ENCODE data around the gene IRF9.
"Not testable (repeated sequence)": the region's sequence is repeated elsewhere in the genome, so short reads cannot be mapped to it uniquely, and the experiment has no call there.

Gene IRF9

GRCh38 chr14:24196071-24197055 is 35.3 kb downstream of the IRF9 start:
- no peak for DNase-seq

- no peak for DNase-seq
These were observed 36.0 kb downstream of the IRF9 start for GRCh38 chr14:24197056-24197450.

GRCh38 chr14:24198814-24199524 is 37.9 kb downstream of the IRF9 start:
- DNase-seq, result no peak

GRCh38 chr14:24202538-24202937 is 41.5 kb downstream of the IRF9 start:
- not testable (repeated sequence) for DNase-seq

- not testable (repeated sequence) for DNase-seq
These were observed 42.3 kb downstream of the IRF9 start for GRCh38 chr14:24203249-24203886.

- DNase-seq, result no peak
These were observed 43.4 kb downstream of the IRF9 start for GRCh38 chr14:24204163-24205146.

GRCh38 chr14:24206260-24207103 is 45.4 kb downstream of the IRF9 start:
- DNase-seq, result no peak

- DNase-seq, result no peak
These were observed 46.1 kb downstream of the IRF9 start for GRCh38 chr14:24207104-24207551.

- no peak for DNase-seq
These were observed 46.6 kb downstream of the IRF9 start for GRCh38 chr14:24207625-24208024.

- no peak for DNase-seq
These were observed 50.2 kb downstream of the IRF9 start for GRCh38 chr14:24211311-24211710.

GRCh38 chr14:24212924-24213865 is 52.1 kb downstream of the IRF9 start, which contains the start of gene CHMP4A:
Gene CHMP4A, minus strand, starts transcription at chr14:24213488. Its CDS starts 49 bp downstream, at chr14:24213439.
- DNase-seq, result peak; percentile 97 to 98

- DNase-seq, result no peak
These were observed 53.0 kb downstream of the IRF9 start for GRCh38 chr14:24213866-24214662.

GRCh38 chr14:24215495-24216344 is 54.7 kb downstream of the IRF9 start, which contains the start of gene MDP1:
Gene MDP1, minus strand, starts transcription at chr14:24216066. Its CDS starts 111 bp downstream, at chr14:24215955.
- peak; percentile 82 to 87 for DNase-seq
